ENCODE measurements around the gene AP1M1.

DNA sequence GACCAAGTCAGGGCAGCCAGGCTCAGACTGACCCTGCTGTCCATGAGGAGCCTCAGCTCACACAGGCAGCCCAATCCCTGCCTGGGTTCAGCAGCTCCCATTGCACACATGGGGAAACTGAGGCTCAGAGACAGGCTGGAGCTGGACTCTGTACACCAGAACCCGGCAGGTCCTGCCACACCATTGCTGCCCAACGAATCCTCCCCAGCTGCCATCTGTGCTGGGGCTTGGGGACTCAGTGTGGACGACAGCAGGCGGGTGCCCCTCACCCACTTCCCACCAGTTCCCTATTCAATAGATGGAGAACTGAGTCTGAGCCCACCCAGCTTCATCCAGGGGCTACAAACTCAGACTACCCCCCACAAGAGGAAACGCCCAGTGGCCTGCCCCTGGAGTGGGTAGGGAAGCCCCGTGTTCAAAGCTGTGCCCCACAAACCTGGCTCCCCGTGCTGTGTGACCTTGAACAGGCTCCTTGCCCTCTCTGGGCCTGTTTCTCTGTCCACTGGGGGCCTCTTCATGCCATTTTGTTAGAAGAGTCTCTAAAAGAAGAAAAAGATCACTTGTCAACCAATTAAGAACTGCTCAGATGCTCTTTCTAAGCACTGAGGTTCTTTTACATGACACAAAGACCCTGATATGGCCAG is 50.8 kb downstream of the AP1M1 start:
- TF ChIP-seq CTCF (IDR thresholded peaks at IDR 0.05) (no peak), POLR2A (IDR thresholded peaks at IDR 0.05) (no peak), EP300 (IDR thresholded peaks at IDR 0.05) (no peak)
